ENCODE results near the gene BGN. TPM values are rescaled to one million over a fixed set of nuclear protein-coding genes. Genes with fewer than 3 reads are reported as not detected.
A peak's percentile ranks its signal among the peaks of the same experiment; 100 is the strongest.

The BGN gene
- total RNA-seq, 8 experiments from 2014 or later, result 0.08 to 105 (median 2.6) TPM; not detected in 1

DNA sequence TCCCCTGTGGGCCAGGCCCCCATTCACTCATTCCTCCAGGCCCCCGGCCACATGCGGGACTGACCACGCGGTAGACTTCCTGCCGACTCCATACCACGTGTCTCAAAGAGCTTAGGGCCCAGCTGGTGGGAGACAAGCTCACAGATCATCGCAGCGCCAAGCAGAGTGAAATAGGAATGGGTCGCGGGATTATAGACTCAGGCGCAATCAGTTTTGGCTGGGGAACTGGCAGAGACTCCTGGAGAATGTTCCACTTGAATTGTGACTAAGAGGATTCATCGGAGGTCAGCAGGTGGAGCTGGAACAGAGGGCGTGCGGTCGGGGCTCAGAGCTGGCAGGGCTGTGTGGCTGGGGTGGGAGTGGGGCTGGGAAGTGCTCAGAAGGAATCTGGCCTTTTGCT lies 38.3 kb downstream of the BGN start:
- H3K4me3 ChIP-seq, result no peak overlapping the region
- in situ Hi-C loops (cut with MboI; ENCODE audit: low pct_unique_long_range_greater_than_20kb in 2 of 9, low sequenced_read_pairs in 9 of 9, unreplicated experiment in 9 of 9), result loop anchor here in 1 of 9 experiments (25.0 kb wide), 1 partner anchor 129 kb away; the partner anchor contains the start of gene PNCK
- ATAC-seq (replicated peaks in 6 of 8), result peak in 4 of 8 experiments; percentile 20 to 34 (median 27)
- peaks cover 20 to 23% of the 10 kb centered on the region in 2 donors for H3K4me1 ChIP-seq (replicated peaks in 1 of 2)
- no peak overlapping the region for H3K27ac ChIP-seq
- 60% methylated on average over 5 of the region's 15 CpGs; no CpG with 5 or more reads in 9 of the 10 experiments for WGBS, 10 experiments

DNA sequence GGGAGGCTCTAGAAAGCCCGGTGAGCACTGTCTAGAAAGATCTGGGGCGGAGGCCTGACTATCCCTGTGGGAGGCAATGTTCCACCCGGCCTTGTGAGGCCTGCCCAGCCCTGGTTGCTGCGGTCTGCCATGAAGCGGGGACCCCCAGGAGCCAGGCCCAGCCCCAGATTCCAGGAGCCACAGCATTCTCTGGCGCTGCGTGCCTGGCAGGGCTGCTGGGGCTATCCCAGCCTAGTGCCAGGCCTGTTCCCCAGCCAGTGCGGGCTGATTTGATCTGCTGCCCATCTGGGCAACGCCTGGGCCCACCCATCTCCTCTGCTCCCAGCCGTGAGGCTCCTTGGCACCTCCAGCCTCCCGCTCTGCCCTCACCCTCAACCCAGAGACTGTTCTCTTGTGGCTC lies 42.3 kb downstream of the BGN start:
- ATAC-seq (replicated peaks in 6 of 8), result peak in 1 of 8 experiments; percentile 3
- in situ Hi-C loops (cut with MboI; ENCODE audit: low pct_unique_long_range_greater_than_20kb in 2 of 9, low sequenced_read_pairs in 9 of 9, unreplicated experiment in 9 of 9), result loop anchor here in 1 of 9 experiments (25.0 kb wide), 1 partner anchor 125 kb away; the partner anchor contains the start of gene PNCK
- 20% methylated on average over 1 of the region's 11 CpGs; no CpG with 5 or more reads in 9 of the 10 experiments for WGBS, 10 experiments
- peaks cover 9 to 12% of the 10 kb centered on the region in 2 donors for H3K4me1 ChIP-seq (replicated peaks in 1 of 2)
- H3K4me3 ChIP-seq, result no peak overlapping the region
- peak overlapping the region; percentile 9 to 66 for H3K27ac ChIP-seq

- whole genome bisulfite sequencing, 10 experiments, result 40 to 62% methylated on average over 3 to 10 of the region's 26 CpGs; no CpG with 5 or more reads in 8 of the 10 experiments
- Histone ChIP-seq H3K27ac (peak overlapping the region; percentile 9 to 66), H3K4me1 (replicated peaks in 1 of 2) (peaks cover 9 to 12% of the 10 kb centered on the region in 2 donors), H3K4me3 (no peak overlapping the region)
- in situ Hi-C loops (cut with MboI; ENCODE audit: low pct_unique_long_range_greater_than_20kb in 2 of 9, low sequenced_read_pairs in 9 of 9, unreplicated experiment in 9 of 9), result loop anchor here in 1 of 9 experiments (25.0 kb wide), 1 partner anchor 125 kb away; the partner anchor contains the start of gene PNCK
- peak in 7 of 8 experiments; percentile 20 to 70 (median 49) for ATAC-seq (replicated peaks in 6 of 8)
Measured at GRCh38 chrX:153537526-153538295, 42.9 kb downstream of the BGN start.

GRCh38 chrX:153538424-153538823 lies 43.6 kb downstream of the BGN start:
- H3K27ac ChIP-seq, result peak overlapping the region in 1 of 2 donors; percentile 66
- no CpG with 5 or more reads among the region's 17 CpGs for WGBS, 10 experiments
- H3K4me3 ChIP-seq, result no peak overlapping the region
- in situ Hi-C loops (cut with MboI; ENCODE audit: low pct_unique_long_range_greater_than_20kb in 2 of 9, low sequenced_read_pairs in 9 of 9, unreplicated experiment in 9 of 9), result loop anchor here in 1 of 9 experiments (25.0 kb wide), 1 partner anchor 124 kb away; the partner anchor contains the start of gene PNCK
- peaks cover 9 to 12% of the 10 kb centered on the region in 2 donors for H3K4me1 ChIP-seq (replicated peaks in 1 of 2)
- peak in 1 of 8 experiments; percentile 5 for ATAC-seq (replicated peaks in 6 of 8)

GRCh38 chrX:153539171-153539978 lies 44.6 kb downstream of the BGN start:
- peak; percentile 80 to 96 (median 84) for ATAC-seq (replicated peaks in 6 of 8)
- no peak overlapping the region for H3K27ac ChIP-seq
- no peak overlapping the region for H3K4me3 ChIP-seq
- H3K4me1 ChIP-seq (replicated peaks in 1 of 2), result peaks cover 9 to 12% of the 10 kb centered on the region in 2 donors
- WGBS, 10 experiments, result no CpG with 5 or more reads among the region's 31 CpGs
- in situ Hi-C loops (cut with MboI; ENCODE audit: low pct_unique_long_range_greater_than_20kb in 2 of 9, low sequenced_read_pairs in 9 of 9, unreplicated experiment in 9 of 9), result loop anchor here in 1 of 9 experiments (25.0 kb wide), 1 partner anchor 123 kb away; the partner anchor contains the start of gene PNCK

DNA sequence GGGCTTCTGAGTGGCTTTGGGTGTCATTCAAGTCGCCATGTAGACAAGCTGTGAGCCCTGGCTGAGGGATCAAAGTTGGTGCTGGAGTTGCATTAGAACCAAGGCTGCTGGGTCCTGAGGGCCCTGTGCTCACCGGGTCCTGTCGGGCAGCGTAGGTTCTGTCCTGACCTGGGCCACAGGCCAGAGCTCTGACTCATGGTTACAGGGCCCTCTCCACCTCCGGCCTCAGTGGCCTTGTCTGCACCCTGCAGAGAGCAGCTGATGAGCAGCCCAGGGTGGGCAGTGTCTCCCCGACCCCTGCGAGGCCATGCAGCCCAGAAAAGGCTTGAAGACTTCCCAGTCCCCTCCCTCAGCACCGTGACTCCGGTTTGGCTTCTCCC lies 45.2 kb downstream of the BGN start:
- H3K4me3 ChIP-seq, result no peak overlapping the region
- 0 to 100% (median 61%) methylated on average over 1 to 4 of the region's 9 CpGs; no CpG with 5 or more reads in 7 of the 10 experiments for WGBS, 10 experiments
- H3K4me1 ChIP-seq (replicated peaks in 1 of 2), result peaks cover 9 to 12% of the 10 kb centered on the region in 2 donors
- H3K27ac ChIP-seq, result no peak overlapping the region
- in situ Hi-C loops (cut with MboI; ENCODE audit: low pct_unique_long_range_greater_than_20kb in 2 of 9, low sequenced_read_pairs in 9 of 9, unreplicated experiment in 9 of 9), result loop anchor here in 1 of 9 experiments (25.0 kb wide), 1 partner anchor 122 kb away; the partner anchor contains the start of gene PNCK
- ATAC-seq (replicated peaks in 6 of 8), result no peak

DNA sequence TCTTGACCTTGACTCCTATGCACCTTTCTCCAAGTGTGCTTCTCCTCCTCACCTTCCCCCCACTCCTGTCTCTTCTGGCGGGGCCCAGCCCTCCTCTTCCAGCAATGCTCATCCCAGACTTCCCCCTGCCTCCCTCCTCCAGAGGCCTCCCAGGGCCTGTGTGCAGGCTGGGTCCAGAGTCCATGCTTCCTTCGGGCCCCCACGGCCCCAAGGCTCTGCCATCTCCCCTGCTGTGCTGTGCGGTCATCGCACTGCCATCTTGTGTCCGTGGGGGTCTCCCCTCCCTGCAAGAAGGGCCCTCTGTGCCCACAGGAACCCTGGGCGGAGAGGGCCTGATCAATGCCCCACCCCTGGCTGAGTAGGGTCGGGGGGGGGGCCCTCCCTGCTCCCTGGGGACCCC lies 49.9 kb downstream of the BGN start:
- Histone ChIP-seq H3K27ac (no peak overlapping the region), H3K4me3 (no peak overlapping the region), H3K4me1 (replicated peaks in 1 of 2) (no peaks in the 10 kb centered on the region)
- in situ Hi-C loops (cut with MboI; ENCODE audit: low pct_unique_long_range_greater_than_20kb in 2 of 9, low sequenced_read_pairs in 9 of 9, unreplicated experiment in 9 of 9), result loop anchor here in 1 of 9 experiments (25.0 kb wide), 1 partner anchor 118 kb away; the partner anchor contains the start of gene PNCK
- WGBS, 10 experiments, result 40% methylated on average over 1 of the region's 8 CpGs; no CpG with 5 or more reads in 9 of the 10 experiments
- no peak for ATAC-seq (replicated peaks in 6 of 8)

GRCh38 chrX:153546386-153546785 lies 51.6 kb downstream of the BGN start:
- Histone ChIP-seq H3K4me3 (no peak overlapping the region), H3K4me1 (replicated peaks in 1 of 2) (no peaks in the 10 kb centered on the region), H3K27ac (no peak overlapping the region)
- ATAC-seq (replicated peaks in 6 of 8), result no peak
- in situ Hi-C loops (cut with MboI; ENCODE audit: low pct_unique_long_range_greater_than_20kb in 2 of 9, low sequenced_read_pairs in 9 of 9, unreplicated experiment in 9 of 9), result loop anchor here in 1 of 9 experiments (25.0 kb wide), 1 partner anchor 116 kb away; the partner anchor contains the start of gene PNCK
- 66% methylated on average over 5 of the region's 11 CpGs; no CpG with 5 or more reads in 9 of the 10 experiments for WGBS, 10 experiments

DNA sequence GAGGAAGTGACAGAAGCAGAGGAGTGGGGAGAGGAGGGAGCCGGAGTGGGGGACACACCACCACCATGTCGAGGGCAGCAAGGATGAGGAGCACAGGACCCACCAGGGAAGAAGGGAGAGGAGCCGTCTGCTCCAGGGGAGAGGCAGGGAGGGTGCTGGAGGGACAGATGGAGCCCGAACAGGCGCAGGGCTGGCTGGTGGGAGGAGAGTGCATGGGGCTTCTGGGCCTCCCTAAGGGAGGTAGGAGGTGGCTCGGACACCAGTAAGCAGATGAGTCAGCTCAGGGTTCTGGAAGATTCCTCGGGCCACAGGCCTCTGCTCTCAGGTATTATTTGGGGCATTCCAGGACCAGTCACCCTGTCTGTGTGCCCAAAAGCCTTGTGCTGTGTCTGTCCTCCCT lies 52.4 kb downstream of the BGN start:
- H3K4me1 ChIP-seq (replicated peaks in 1 of 2), result no peaks in the 10 kb centered on the region
- ATAC-seq (replicated peaks in 6 of 8), result peak in 5 of 8 experiments; percentile 25 to 74 (median 43)
- 23 to 100% methylated on average over 2 to 3 of the region's 7 CpGs; no CpG with 5 or more reads in 8 of the 10 experiments for WGBS, 10 experiments
- no peak overlapping the region for H3K27ac ChIP-seq
- no peak overlapping the region for H3K4me3 ChIP-seq
- in situ Hi-C loops (cut with MboI; ENCODE audit: low pct_unique_long_range_greater_than_20kb in 2 of 9, low sequenced_read_pairs in 9 of 9, unreplicated experiment in 9 of 9), result loop anchor here in 1 of 9 experiments (25.0 kb wide), 1 partner anchor 115 kb away; the partner anchor contains the start of gene PNCK

DNA sequence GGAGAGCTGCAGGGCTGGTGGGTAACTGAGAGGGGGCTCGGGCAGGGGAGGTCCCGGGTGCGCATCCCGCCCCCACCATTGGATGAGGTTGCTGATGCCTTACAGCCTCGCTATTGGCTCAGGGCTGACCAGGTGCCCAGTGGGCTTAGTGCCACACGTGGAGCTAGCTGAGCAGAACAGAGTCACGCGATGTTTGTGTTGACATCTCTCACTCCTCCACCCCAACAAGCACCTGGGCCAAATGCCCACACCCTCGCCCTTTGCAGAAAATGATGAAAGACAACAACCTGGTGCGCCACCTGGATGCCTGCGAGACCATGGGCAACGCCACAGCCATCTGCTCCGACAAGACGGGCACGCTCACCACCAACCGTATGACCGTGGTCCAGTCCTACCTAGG lies 54.5 kb downstream of the BGN start:
- WGBS, 10 experiments, result no CpG with 5 or more reads among the region's 17 CpGs
- Histone ChIP-seq H3K4me3 (no peak overlapping the region), H3K4me1 (replicated peaks in 1 of 2) (no peaks in the 10 kb centered on the region), H3K27ac (no peak overlapping the region)
- in situ Hi-C loops (cut with MboI; ENCODE audit: low pct_unique_long_range_greater_than_20kb in 2 of 9, low sequenced_read_pairs in 9 of 9, unreplicated experiment in 9 of 9), result loop anchor here in 1 of 9 experiments (25.0 kb wide), 1 partner anchor 113 kb away; the partner anchor contains the start of gene PNCK
- ATAC-seq (replicated peaks in 6 of 8), result no peak

DNA sequence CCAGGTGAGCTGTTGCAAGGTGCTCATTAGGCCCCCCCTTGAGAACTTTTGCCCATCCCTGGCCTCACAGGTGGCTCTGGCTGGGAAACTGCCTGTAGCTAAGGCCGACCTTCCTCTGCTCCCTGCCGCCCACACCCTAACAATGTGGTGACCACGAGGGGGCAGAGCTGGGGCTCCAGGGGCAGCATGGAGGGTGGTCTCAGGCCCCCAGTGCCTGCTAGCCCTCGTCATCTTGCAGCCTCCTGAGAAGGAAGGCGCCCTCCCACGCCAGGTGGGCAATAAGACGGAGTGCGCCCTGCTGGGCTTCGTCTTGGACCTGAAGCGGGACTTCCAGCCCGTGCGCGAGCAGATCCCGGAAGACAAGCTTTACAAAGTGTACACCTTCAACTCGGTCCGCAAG lies 55.0 kb downstream of the BGN start:
- in situ Hi-C loops (cut with MboI; ENCODE audit: low pct_unique_long_range_greater_than_20kb in 2 of 9, low sequenced_read_pairs in 9 of 9, unreplicated experiment in 9 of 9), result loop anchor here in 3 of 9 experiments (25.0 kb wide), 1 partner anchor 112 kb away; the partner anchor contains the start of gene PNCK (in 3 of the 3)
- ATAC-seq (replicated peaks in 6 of 8), result no peak
- no peaks in the 10 kb centered on the region for H3K4me1 ChIP-seq (replicated peaks in 1 of 2)
- no peak overlapping the region for H3K4me3 ChIP-seq
- WGBS, 10 experiments, result 60% methylated on average over 1 of the region's 16 CpGs; no CpG with 5 or more reads in 9 of the 10 experiments
- H3K27ac ChIP-seq, result no peak overlapping the region

GRCh38 chrX:153551135-153551534 lies 56.4 kb downstream of the BGN start:
- ATAC-seq (replicated peaks in 6 of 8), result no peak

More at GRCh38 chrX:153551135-153551534, 56.4 kb downstream of the BGN start:
- 20 to 67% (median 45%) methylated on average over 1 of the region's 5 CpGs; no CpG with 5 or more reads in 6 of the 10 experiments for WGBS, 10 experiments
- in situ Hi-C loops (cut with MboI; ENCODE audit: low pct_unique_long_range_greater_than_20kb in 2 of 9, low sequenced_read_pairs in 9 of 9, unreplicated experiment in 9 of 9), result loop anchor here in 2 of 9 experiments (25.0 kb wide), 1 partner anchor 111 kb away; the partner anchor contains the start of gene PNCK (in 2 of the 2)
- H3K4me3 ChIP-seq, result no peak overlapping the region
- H3K4me1 ChIP-seq (replicated peaks in 1 of 2), result peaks cover 2 to 3% of the 10 kb centered on the region in 2 donors
- H3K27ac ChIP-seq, result no peak overlapping the region
